Muscle of leg (tissue), 11 donors: ENCODE data around the gene KLF6. TPM values are rescaled to one million over a fixed set of nuclear protein-coding genes. Genes with fewer than 3 reads are reported as not detected.
"Not testable (repeated sequence)": the region's sequence is repeated elsewhere in the genome, so short reads cannot be mapped to it uniquely, and the experiment has no call there.

Source experiments
- DNase-seq: peaks from one replicate; pipeline ENCODE4 v3.0.0; 2013
- H3K27ac ChIP-seq: one replicate; pipeline ENCODE4 v1.5.1; 2013; ENCODE audit warnings: mild to moderate bottlenecking, low read length, control low read depth
- H3K27me3 ChIP-seq: one replicate; pipeline ENCODE4 v1.6.1; 2013; ENCODE audit warnings: low read length; ENCODE audit not compliant: control insufficient read depth, insufficient read depth
- H3K36me3 ChIP-seq: one replicate; pipeline ENCODE4 v1.6.1; 2013; ENCODE audit warnings: low read length; ENCODE audit not compliant: control insufficient read depth, insufficient read depth
- H3K4me1 ChIP-seq: one replicate; pipeline ENCODE4 v1.6.1; 2013; ENCODE audit warnings: low read length; ENCODE audit not compliant: control insufficient read depth, insufficient read depth
- H3K4me3 ChIP-seq: one replicate; pipeline ENCODE4 v1.5.1; 2013; ENCODE audit warnings: low read length, control low read depth
- H3K9me3 ChIP-seq: replicated peaks from 2 replicates; pipeline ENCODE4 v1.6.1; 2013; ENCODE audit warnings: low read depth, low read length; ENCODE audit not compliant: control insufficient read depth
- WGBS: methylation state at CpG from one replicate; pipeline ENCODE4 v1.1.5; 2013; ENCODE audit warnings: missing lambda C conversion rate; ENCODE audit not compliant: insufficient coverage; 5-methylcytosine and 5-hydroxymethylcytosine counted together
- polyA plus RNA-seq, 8 donors: library from polyadenylated mRNA; unstranded; fragments of 120-200 nt; gene quantifications; one replicate each; pipeline versions ENCODE4 v1.2.1 to v1.2.3, GENCODE V29; 2013; ENCODE audit warnings: inconsistent platforms in 1 of 8, low replicate concordance in 1 of 8; ENCODE audit not compliant: insufficient read length in 8 of 8, insufficient read depth in 1 of 8
- total RNA-seq: library from RNA; stranded (reverse); fragments of 120-200 nt; gene quantifications from one replicate; pipeline ENCODE4 v1.2.4, GENCODE V29; 2013

Gene KLF6
- total and polyA plus RNA-seq, 9 donors = 40.7 to 139 (median 85.4) TPM

GRCh38 chr10:3735175-3735574, 49.8 kb downstream of the KLF6 start:
- Histone ChIP-seq H3K27ac (no peak overlapping the region), H3K36me3 (no peaks in the 10 kb centered on the region), H3K4me1 (peaks cover 2% of the 10 kb centered on the region), H3K4me3 (no peak overlapping the region), H3K27me3 (no peaks in the 10 kb centered on the region), H3K9me3 (no peaks in the 10 kb centered on the region)
- DNase-seq = peak; percentile 15
- 88% methylated on average over 10 of the region's 10 CpGs for WGBS

DNA sequence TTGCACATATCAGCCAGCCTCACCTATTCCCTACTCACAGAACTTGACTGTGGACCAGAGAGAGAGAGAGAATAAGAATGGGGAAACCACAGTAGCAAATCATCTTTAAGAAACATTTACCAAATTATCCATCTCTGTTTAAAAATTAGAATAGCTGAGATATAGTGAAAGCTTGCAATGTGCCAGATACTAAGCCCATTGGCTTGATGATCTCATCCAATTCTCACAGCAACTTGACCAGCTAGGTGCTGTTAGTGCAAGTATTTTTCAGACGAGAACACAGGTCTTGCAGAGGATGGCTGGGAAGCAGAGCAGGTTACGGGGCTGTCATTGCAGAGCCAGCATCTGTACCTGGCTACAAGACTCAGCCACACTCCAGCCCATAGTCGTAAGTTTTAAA, 50.9 kb downstream of the KLF6 start:
- Histone ChIP-seq H3K4me3 (no peak overlapping the region), H3K36me3 (no peaks in the 10 kb centered on the region), H3K9me3 (no peaks in the 10 kb centered on the region), H3K27ac (no peak overlapping the region), H3K27me3 (peaks cover 2% of the 10 kb centered on the region), H3K4me1 (peaks cover 2% of the 10 kb centered on the region)
- DNase-seq = no peak
- WGBS = no CpG with 5 or more reads among the region's 3 CpGs

GRCh38 chr10:3732183-3732582, 52.8 kb downstream of the KLF6 start:
- H3K4me3 ChIP-seq, H3K27me3 ChIP-seq, H3K4me1 ChIP-seq, DNase-seq, H3K9me3 ChIP-seq, H3K27ac ChIP-seq, H3K36me3 ChIP-seq: not testable (repeated sequence)
- WGBS = 100% methylated on average over 1 of the region's 3 CpGs

DNA sequence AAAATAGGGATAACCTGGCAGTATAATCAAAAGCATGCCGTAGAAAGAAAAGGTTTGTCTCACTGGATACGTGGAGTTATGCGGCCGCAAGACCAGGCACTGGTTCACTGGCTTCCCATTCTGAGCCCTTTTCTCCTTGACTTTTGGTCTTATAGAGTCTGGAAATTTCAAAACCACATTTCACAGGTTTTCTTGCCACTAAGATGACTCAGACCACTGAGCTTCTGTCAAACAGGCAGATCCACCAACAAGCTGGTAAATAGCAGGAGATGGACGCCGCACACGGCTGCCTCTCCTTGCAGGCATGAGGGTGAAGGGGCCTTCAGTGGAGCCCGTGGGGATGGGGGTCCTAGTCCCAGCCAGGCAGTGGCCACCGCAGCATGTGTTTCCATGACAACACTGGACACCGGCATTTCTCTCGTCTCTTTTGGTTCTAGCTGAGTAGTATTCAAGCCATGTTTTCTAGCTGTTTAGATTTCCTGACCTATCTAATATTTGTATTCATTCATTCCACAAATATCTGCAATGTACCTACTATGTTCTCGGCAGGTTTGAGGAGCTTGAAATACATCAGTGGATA, 55.5 kb downstream of the KLF6 start:
- no peak for DNase-seq
- Histone ChIP-seq H3K4me1 (no peaks in the 10 kb centered on the region), H3K36me3 (no peaks in the 10 kb centered on the region), H3K9me3 (no peaks in the 10 kb centered on the region), H3K4me3 (no peak overlapping the region), H3K27ac (no peak overlapping the region), H3K27me3 (peaks cover 2% of the 10 kb centered on the region)
- WGBS = 94% methylated on average over 7 of the region's 12 CpGs

DNA sequence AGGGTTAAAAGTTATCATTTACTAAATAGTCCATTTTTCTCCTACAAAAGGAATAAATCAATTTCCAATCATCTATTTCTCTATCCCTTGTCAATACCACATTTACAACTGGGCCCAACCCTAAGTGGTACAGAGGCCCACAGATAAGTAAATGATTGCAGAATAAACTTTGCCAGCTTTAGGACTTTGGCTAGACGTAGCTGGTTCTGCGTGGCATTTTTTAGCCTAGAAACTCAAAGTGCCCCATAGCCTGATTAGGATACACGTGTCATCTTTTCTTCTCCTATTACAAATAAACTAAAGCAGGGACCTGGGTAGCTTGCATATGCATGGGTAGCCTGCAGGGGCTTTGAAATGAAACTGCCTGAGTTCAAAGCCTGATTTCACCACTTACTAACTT, 56.4 kb downstream of the KLF6 start:
- Histone ChIP-seq H3K27ac (no peak overlapping the region), H3K9me3 (no peaks in the 10 kb centered on the region), H3K36me3 (no peaks in the 10 kb centered on the region), H3K27me3 (peaks cover 2% of the 10 kb centered on the region), H3K4me3 (no peak overlapping the region), H3K4me1 (no peaks in the 10 kb centered on the region)
- WGBS = no CpG with 5 or more reads among the region's 3 CpGs
- no peak for DNase-seq

- Histone ChIP-seq H3K9me3 (no peaks in the 10 kb centered on the region), H3K27ac (no peak overlapping the region), H3K27me3 (peaks cover 2% of the 10 kb centered on the region), H3K4me3 (no peak overlapping the region), H3K36me3 (no peaks in the 10 kb centered on the region), H3K4me1 (no peaks in the 10 kb centered on the region)
- WGBS = 80% methylated on average over 5 of the region's 7 CpGs
- DNase-seq = no peak
Observed at GRCh38 chr10:3727268-3727667, 57.7 kb downstream of the KLF6 start.
